Measurements from ENCODE around the gene KMT2B.
A peak's percentile ranks its signal among the peaks of the same experiment; 100 is the strongest.

The KMT2B gene

GRCh38 chr19:35727053-35727955 is 9.5 kb downstream of the KMT2B start:
- DNase-seq (ENCODE audit: low read depth): no peak

DNA sequence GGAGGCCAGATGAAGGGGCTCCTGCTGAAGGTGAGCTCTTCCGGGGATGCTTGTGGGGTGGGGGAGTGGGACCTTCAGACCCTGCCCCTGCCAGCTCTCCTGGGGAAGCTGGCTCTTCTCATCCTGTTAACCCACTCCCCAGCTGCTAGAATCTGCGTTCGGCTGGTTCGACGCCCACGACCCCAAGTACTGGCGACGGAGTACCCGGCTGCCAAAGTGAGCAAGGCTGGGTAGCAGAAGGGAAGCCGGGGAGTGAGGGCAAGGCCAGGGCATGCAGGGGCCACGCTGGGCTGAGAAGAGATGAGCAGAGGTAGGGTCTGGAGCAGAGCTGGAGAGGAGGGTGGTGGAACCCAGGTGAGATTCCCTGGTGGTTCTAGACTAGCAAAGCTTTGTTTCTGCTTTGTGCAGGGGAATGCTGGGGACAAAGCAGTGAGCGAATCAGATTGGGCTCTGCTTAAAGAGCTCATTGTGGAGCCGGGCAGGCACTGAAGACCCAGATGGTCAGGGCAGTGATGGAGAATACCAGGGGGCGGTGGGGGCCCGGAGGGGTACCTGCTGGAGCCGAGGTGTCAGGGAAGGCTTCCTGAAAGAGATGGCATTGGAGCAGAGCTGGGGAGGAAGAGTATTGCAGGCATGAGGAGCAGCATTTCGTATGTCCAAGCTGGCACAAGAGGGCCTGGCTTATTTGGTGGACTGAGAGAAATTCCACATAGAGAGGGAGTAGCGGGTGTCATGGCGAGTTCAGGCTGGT is 10.3 kb downstream of the KMT2B start:
- DNase-seq (ENCODE audit: low read depth): no peak

DNA sequence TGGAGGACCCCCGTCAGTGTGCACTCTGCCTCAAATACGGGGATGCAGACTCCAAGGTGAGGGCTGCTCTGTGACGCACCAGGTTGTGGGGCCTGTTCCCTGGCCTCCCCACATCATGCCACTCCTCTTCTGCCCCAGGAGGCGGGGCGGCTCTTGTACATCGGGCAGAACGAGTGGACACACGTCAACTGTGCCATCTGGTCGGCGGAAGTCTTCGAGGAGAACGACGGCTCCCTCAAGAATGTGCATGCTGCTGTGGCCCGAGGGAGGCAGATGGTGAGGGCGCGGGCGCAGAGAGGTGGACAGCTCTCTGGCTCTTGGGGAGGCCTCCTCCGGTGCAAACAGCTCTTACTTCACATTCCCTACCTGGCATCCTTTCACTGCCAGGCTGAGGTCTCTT is 11.2 kb downstream of the KMT2B start:
- DNase-seq (ENCODE audit: low read depth): no peak

- DNase-seq (ENCODE audit: low read depth): no peak
Measured at GRCh38 chr19:35729763-35730162, 12.0 kb downstream of the KMT2B start.

DNA sequence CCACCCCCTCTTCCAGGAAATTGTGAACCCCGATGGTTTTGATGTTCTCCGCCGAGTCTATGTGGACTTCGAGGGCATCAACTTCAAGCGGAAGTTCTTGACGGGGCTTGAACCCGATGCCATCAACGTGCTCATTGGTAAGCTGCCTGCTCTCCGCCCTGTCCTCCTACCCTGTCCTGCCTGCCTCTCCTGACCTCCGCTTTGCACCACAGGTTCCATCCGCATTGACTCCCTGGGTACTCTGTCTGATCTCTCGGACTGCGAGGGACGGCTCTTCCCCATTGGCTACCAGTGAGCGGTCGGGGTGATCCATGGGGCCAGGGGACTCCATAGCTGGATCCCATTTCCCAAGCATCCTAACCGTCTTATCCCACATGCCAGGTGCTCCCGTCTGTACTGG is 12.5 kb downstream of the KMT2B start:
- DNase-seq (ENCODE audit: low read depth): no peak

- no peak for DNase-seq (ENCODE audit: low read depth)
Measured at GRCh38 chr19:35731353-35731752, 13.6 kb downstream of the KMT2B start.

DNA sequence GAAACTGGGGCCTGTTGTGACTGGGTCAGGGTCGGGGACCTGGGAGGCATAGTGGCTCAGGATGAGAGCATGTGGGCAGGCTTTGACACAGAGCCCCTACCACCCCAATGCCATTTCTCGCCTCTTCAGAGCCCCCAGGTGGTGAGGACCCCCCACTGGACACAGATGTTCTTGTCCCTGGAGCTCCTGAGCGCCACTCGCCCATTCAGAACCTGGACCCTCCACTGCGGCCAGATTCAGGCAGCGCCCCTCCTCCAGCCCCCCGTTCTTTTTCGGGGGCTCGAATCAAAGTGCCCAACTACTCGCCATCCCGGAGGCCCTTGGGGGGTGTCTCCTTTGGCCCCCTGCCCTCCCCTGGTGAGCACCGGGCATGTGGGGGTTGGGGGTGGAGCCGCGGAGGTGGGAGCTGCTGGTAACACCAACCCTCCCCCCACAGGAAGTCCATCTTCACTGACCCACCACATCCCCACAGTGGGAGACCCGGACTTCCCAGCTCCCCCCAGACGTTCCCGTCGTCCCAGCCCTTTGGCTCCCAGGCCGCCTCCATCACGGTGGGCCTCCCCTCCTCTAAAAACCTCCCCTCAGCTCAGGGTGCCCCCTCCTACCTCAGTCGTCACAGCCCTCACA is 14.1 kb downstream of the KMT2B start:
- DNase-seq (ENCODE audit: low read depth): no peak

- no peak for DNase-seq (ENCODE audit: low read depth)
Measured at GRCh38 chr19:35732540-35733179, 14.9 kb downstream of the KMT2B start.

DNA sequence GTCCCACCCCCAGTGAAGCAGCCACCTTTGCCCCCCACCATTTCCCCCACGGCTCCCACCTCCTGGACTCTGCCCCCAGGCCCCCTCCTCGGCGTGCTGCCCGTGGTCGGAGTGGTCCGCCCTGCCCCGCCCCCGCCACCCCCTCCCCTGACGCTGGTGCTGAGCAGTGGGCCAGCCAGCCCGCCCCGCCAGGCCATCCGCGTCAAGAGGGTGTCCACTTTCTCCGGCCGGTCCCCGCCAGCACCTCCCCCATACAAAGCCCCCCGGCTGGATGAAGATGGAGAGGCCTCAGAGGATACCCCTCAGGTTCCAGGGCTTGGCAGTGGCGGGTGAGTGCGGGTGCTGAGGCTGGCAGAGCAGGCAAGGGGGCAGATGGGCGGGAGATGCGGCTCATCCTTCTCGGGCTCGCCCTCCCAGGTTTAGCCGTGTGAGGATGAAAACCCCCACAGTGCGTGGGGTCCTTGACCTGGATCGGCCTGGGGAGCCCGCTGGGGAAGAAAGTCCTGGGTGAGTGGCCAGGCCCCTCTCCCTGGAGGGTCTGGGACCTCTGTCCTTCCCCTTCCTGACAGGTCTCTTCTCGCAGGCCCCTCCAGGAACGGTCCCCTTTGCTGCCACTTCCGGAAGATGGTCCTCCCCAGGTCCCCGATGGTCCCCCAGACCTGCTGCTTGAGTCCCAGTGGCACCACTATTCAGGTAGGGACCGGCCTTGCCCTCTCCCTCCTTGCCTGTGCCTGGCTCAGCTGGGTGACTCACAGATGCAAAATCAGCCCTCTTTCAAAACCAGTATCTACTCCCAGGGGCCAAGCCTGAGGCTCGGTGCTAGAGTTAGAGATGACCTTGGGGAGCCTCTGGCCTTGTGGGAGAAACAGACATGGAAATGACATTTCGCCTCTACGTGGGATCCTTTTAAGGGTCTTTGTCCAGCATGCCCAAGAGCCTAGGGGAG is 15.7 kb downstream of the KMT2B start:
- no peak for DNase-seq (ENCODE audit: low read depth)

DNA sequence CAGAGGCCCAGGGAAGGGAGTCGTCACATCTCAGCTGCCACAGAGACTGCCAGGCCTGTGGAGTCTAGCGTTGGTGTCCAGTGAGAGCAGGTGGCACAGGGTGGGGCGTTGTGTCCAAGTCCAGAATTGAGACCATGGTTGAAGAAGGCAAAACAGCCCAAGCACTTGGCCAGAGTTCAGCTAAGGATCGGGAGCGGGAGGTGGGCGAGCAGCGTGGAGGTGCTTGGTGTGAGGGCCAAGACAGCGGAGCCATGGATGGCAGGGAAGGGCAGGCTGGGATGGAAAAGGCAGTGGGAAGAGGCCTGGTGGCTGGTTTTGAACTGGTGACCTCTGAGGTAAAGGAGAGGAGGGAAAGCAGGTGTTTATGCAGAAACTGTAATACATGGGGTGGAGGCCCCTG is 16.5 kb downstream of the KMT2B start:
- no peak for DNase-seq (ENCODE audit: low read depth)

- DNase-seq (ENCODE audit: low read depth): no peak
Measured at GRCh38 chr19:35734889-35735288, 17.1 kb downstream of the KMT2B start.

GRCh38 chr19:35736913-35737886 is 19.4 kb downstream of the KMT2B start:
- DNase-seq (ENCODE audit: low read depth): no peak

- no peak for DNase-seq (ENCODE audit: low read depth)
Measured at GRCh38 chr19:35738021-35738886, 20.5 kb downstream of the KMT2B start.

- no peak for DNase-seq (ENCODE audit: low read depth)
Measured at GRCh38 chr19:35738887-35739229, 21.1 kb downstream of the KMT2B start.

GRCh38 chr19:35739275-35740107 is 21.7 kb downstream of the KMT2B start:
- DNase-seq (ENCODE audit: low read depth): no peak

- DNase-seq (ENCODE audit: low read depth): no peak
Measured at GRCh38 chr19:35740108-35740422, 22.3 kb downstream of the KMT2B start.

DNA sequence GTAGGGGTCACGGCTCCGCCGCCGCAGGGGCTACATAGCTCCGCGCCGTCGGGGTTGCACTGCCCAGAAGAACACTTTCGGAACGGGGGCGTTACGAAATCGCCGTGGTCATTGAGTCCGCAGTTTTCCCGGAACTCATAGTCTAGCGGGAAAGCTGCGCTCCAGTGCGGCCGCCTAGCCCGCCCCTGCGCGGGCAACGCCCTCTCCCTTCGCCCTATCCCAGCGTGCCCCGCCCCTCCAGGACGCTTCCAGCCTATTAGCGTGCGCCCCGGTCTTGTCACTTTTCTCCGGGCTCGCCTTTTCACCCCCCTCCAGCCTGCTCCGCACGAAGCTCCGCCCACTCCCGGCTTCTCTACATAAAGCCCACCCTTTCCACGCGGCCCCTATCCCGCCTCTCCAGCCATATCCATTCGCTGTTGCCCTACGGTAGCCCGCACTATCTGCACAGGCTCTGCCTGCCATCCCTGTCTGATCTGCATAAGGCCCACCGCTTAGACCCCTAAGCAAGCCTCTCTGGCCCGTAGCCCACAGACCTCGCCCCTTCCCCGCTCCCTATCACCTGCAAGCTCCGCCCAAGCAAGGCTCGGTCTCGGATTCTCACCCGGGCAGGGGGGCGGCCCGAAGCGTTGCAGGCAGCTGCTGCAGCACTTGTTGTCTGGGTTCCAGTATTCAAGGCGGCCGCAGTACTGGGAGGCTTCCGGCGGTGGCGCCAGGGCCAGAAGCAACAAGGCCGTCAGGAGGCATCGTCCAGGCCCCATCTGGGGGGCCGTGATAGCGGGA is 22.8 kb downstream of the KMT2B start:
- peak; percentile 93 for DNase-seq (ENCODE audit: low read depth)

- no peak for DNase-seq (ENCODE audit: low read depth)
Measured at GRCh38 chr19:35741203-35741515, 23.4 kb downstream of the KMT2B start.

All from T follicular helper cell (primary cell).